PC-3 (cell line): Measurements from ENCODE around the gene UBXN4. TPM values are rescaled to one million over a fixed set of nuclear protein-coding genes. Genes with fewer than 3 reads are reported as not detected.

ENCODE experiments used
- ATAC-seq: fragments of 200-7000 bp; cut with Tn5 transposase; 2 replicates; pipeline ENCODE4 v1.9.1; 2020; ENCODE audit warnings: mild to moderate bottlenecking, moderate library complexity
- BruUV-seq: library from RNA; stranded (reverse); fragments of 400-500 nt; replicated peaks from 2 replicates; lab custom pipeline; 2021; lab: Mats Ljungman, UMichigan
- CTCF ChIA-PET: fragments of 300-600 bp; sonication (Branson Sonifier 250); formaldehyde crosslinking; loops from one replicate; lab custom pipeline; 2022; ENCODE audit warnings: antibody characterized with exemption; lab: Charles Lee
- POLR2A ChIA-PET: fragments of 300-600 bp; sonication (Branson Sonifier 250); formaldehyde crosslinking; loops from one replicate; lab custom pipeline; 2022; ENCODE audit warnings: antibody characterized with exemption; ENCODE audit not compliant: unreplicated experiment; lab: Charles Lee
- DNase-seq: peaks from one replicate; pipeline ENCODE4 v3.0.0-alpha.2; 2015
- H2AFZ ChIP-seq: fragments of 300-600 bp; sonication (generic); 2 replicates; pipeline ENCODE4 v1.6.0; 2016; ENCODE audit warnings: antibody characterized with exemption, low read length
- H3F3A ChIP-seq: fragments of 300-600 bp; sonication (generic); one replicate; pipeline ENCODE4 v1.6.0; 2017; ENCODE audit warnings: antibody characterized with exemption, low read length, control low read depth, mild to moderate bottlenecking; ENCODE audit not compliant: unreplicated experiment
- H3K27ac ChIP-seq: fragments of 300-600 bp; sonication (generic); 2 replicates; pipeline ENCODE4 v1.5.1; 2016; ENCODE audit warnings: mild to moderate bottlenecking, low read length
- H3K27me3 ChIP-seq: fragments of 300-600 bp; sonication (generic); 2 replicates; pipeline ENCODE4 v1.6.1; 2016; ENCODE audit warnings: low read length, mixed read lengths
- H3K36me3 ChIP-seq: fragments of 300-600 bp; sonication (generic); 2 replicates; pipeline ENCODE4 v1.6.1; 2016; ENCODE audit warnings: low read depth, mixed run types, low read length, mixed read lengths
- H3K4me1 ChIP-seq: fragments of 300-600 bp; sonication (generic); 2 replicates; pipeline ENCODE4 v1.5.1; 2016; ENCODE audit warnings: low read length; ENCODE audit not compliant: insufficient read depth
- H3K4me2 ChIP-seq: fragments of 300-600 bp; sonication (generic); 2 replicates; pipeline ENCODE4 v1.6.0; 2016; ENCODE audit warnings: low read length
- H3K4me3 ChIP-seq: fragments of 300-600 bp; sonication (generic); 2 replicates; pipeline ENCODE4 v1.5.1; 2016; ENCODE audit warnings: mild to moderate bottlenecking, low read length, mixed read lengths
- H3K79me2 ChIP-seq: fragments of 300-600 bp; sonication (generic); 2 replicates; pipeline ENCODE4 v1.6.1; 2017; ENCODE audit warnings: low read length, mixed read lengths
- H3K9ac ChIP-seq: fragments of 300-600 bp; sonication (generic); 2 replicates; pipeline ENCODE4 v1.6.0; 2016; ENCODE audit warnings: mild to moderate bottlenecking, low read length
- H3K9me2 ChIP-seq: fragments of 300-600 bp; sonication (generic); replicated peaks from 2 replicates; pipeline ENCODE4 v1.6.1; 2016; ENCODE audit warnings: mixed run types, low read length, mixed read lengths
- H3K9me3 ChIP-seq: fragments of 300-600 bp; sonication (generic); 2 replicates; pipeline ENCODE4 v1.6.1; 2016; ENCODE audit warnings: low read length, mixed read lengths
- H4K20me1 ChIP-seq: fragments of 300-600 bp; sonication (generic); 2 replicates; pipeline ENCODE4 v1.6.1; 2016; ENCODE audit warnings: low read length, mixed read lengths
- EZH2 ChIP-seq: fragments of 300-600 bp; sonication (generic); IDR thresholded peaks from one replicate; pipeline ENCODE4 v1.6.1; 2017; ENCODE audit warnings: antibody characterized with exemption, mild to moderate bottlenecking, low read length; ENCODE audit not compliant: unreplicated experiment
- EZH2phosphoT487 ChIP-seq: fragments of 300-600 bp; sonication (generic); IDR thresholded peaks from 2 replicates; pipeline ENCODE4 v1.6.1; 2018; ENCODE audit warnings: mild to moderate bottlenecking, antibody characterized with exemption, low read length, borderline replicate concordance
- intact Hi-C: fragments of 100-400 bp; cut with micrococcal nuclease; formaldehyde crosslinking; loops from 2 replicates; pipeline ENCODE4 v1.9.0; 2023
- total RNA-seq: library from RNA; depleted of rRNA; stranded (reverse); fragments of >200 nt; gene quantifications from 2 replicates; pipeline ENCODE4 v1.2.3, GENCODE V29; 2014; rRNA removed
- TF ChIP-seq, protein P1 (sequence below): fragments of 300-600 bp; sonication (generic); conservative IDR thresholded peaks from 2 replicates; pipeline ENCODE4 v1.5.1; 2017; ENCODE audit warnings: antibody characterized with exemption, low read depth, mild to moderate bottlenecking, low read length

The UBXN4 gene
- total RNA-seq, 1 experiment from 2014 or later = 38.3 TPM

DNA sequence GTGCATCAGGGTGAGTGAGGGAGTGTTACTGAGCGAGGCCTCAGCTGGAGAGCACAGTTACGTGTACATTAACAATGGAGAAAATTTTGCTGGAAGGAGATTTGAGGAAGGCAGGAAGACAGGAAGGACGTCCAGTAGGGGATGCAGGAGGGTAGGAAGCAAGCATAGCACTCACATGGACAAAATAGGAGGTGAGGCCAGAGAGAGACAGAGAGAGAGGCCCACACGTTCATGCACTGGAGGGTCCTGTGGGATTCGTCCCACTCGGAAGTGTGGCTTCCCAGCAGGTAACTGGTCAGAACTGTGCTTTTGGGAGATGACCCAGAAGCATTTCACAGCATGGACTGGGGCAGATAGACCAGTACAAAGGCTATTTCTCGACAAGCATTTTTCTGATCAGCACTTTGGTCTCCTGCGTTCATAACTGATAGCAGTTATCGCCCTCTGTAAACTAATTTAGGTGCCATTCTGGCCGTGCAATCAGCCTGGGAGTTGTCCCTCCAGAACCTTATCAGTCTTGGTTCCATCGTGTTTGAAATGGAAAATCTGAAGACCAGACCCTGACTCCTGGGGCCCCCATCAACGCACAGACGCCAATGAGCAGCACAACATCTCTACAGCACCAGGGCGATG is 89.6 kb downstream of the UBXN4 start:
- Histone ChIP-seq H3K4me1 (no peaks in the 10 kb centered on the region), H3K79me2 (no peaks in the 10 kb centered on the region), H3K27me3 (no peaks in the 10 kb centered on the region), H4K20me1 (no peaks in the 10 kb centered on the region), H2AFZ (no peak overlapping the region), H3K4me2 (no peak overlapping the region), H3K4me3 (no peak overlapping the region), H3F3A (no peaks in the 10 kb centered on the region), H3K9me3 (no peaks in the 10 kb centered on the region), H3K36me3 (no peaks in the 10 kb centered on the region), H3K9ac (no peak overlapping the region), H3K9me2 (no peaks in the 10 kb centered on the region), H3K27ac (no peak overlapping the region)
- ChIA-PET CTCF (no interaction called here), POLR2A (no interaction called here)
- ATAC-seq = no peak
- TF ChIP-seq EZH2phosphoT487 (no peak), EZH2 (no peak)
- TF ChIP-seq, protein P1, sequence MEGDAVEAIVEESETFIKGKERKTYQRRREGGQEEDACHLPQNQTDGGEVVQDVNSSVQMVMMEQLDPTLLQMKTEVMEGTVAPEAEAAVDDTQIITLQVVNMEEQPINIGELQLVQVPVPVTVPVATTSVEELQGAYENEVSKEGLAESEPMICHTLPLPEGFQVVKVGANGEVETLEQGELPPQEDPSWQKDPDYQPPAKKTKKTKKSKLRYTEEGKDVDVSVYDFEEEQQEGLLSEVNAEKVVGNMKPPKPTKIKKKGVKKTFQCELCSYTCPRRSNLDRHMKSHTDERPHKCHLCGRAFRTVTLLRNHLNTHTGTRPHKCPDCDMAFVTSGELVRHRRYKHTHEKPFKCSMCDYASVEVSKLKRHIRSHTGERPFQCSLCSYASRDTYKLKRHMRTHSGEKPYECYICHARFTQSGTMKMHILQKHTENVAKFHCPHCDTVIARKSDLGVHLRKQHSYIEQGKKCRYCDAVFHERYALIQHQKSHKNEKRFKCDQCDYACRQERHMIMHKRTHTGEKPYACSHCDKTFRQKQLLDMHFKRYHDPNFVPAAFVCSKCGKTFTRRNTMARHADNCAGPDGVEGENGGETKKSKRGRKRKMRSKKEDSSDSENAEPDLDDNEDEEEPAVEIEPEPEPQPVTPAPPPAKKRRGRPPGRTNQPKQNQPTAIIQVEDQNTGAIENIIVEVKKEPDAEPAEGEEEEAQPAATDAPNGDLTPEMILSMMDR = no peak
- intact Hi-C loops = no loop called here
- DNase-seq = no peak
- BruUV-seq = no TSS peak

DNA sequence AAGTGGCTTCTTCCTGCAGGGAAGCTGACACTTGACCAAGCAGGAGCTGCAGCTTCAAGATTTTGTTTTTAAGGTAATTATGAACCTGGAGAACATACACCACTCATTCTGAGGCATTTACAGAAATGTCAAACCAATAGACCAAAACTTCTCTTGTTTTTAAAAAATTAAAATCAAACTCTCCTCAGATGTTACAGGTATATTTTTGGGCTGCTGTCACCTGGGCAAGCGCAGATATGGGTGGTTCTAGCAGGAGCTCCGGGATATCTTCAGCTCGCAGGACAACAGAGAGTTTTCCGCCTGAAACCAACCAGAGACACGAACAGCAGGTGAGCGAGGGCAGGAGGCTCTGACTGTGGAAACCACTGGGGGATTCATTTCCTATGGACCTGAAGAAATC is 91.2 kb downstream of the UBXN4 start:
- CTCF ChIA-PET = no interaction called here

More for the DNA sequence above, 91.2 kb downstream of the UBXN4 start:
- BruUV-seq = no TSS peak
- Histone ChIP-seq H3K36me3 (no peaks in the 10 kb centered on the region), H3F3A (no peaks in the 10 kb centered on the region), H2AFZ (no peak overlapping the region), H3K9me3 (no peaks in the 10 kb centered on the region), H3K9me2 (no peaks in the 10 kb centered on the region), H3K4me1 (no peaks in the 10 kb centered on the region), H3K4me3 (no peak overlapping the region), H3K4me2 (no peak overlapping the region), H3K9ac (no peak overlapping the region), H3K79me2 (no peaks in the 10 kb centered on the region), H3K27me3 (no peaks in the 10 kb centered on the region), H4K20me1 (no peaks in the 10 kb centered on the region), H3K27ac (no peak overlapping the region)
- TF ChIP-seq EZH2phosphoT487 (no peak), EZH2 (no peak)
- TF ChIP-seq, protein P1 = no peak
- DNase-seq = no peak
- POLR2A ChIA-PET = no interaction called here
- no peak for ATAC-seq
- intact Hi-C loops = no loop called here

Other genes starting within 250 kb of the UBXN4 start
- 7.1 and 8.6 TPM in 2 replicates for gene ZRANB3, start 210.6 kb upstream of the UBXN4 start, total RNA-seq
- gene R3HDM1, start 210.4 kb upstream of the UBXN4 start, total RNA-seq = 12.8 and 24.4 TPM in 2 replicates
- gene LCT, start 95.3 kb downstream of the UBXN4 start, total RNA-seq = not detected in 2 replicates
- gene MCM6, start 134.6 kb downstream of the UBXN4 start, total RNA-seq = 39.9 and 61.5 TPM in 2 replicates
- 56.7 and 78.6 TPM in 2 replicates for gene DARS1, start 243.8 kb downstream of the UBXN4 start, total RNA-seq